ENCODE measurements around the gene C5.

C5 gene

GRCh38 chr9:120938851-120939250 is 111.2 kb downstream of the C5 start:
- DNase-seq: no peak

DNA sequence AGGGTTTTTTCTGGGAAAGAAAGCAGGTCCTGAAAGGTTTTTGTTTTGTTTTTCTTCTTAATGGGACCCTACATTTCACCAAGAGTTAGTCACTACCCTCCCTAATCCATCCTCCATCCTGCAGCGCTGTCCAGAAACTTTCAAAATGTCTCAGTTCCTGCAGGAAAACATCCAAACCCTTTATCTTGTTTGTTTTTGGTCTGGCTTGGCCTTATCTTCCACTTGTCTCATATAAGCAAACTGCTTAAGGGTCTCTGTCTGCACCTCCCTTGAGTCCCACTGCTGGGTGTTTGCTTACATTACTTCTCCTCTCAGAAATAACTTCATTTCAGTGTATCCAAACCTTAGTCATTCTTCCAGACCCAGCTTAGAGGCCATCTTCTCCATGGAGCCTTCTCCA is 112.5 kb downstream of the C5 start:
- no peak for DNase-seq

GRCh38 chr9:120937127-120937526 is 112.9 kb downstream of the C5 start:
- DNase-seq: no peak

DNA sequence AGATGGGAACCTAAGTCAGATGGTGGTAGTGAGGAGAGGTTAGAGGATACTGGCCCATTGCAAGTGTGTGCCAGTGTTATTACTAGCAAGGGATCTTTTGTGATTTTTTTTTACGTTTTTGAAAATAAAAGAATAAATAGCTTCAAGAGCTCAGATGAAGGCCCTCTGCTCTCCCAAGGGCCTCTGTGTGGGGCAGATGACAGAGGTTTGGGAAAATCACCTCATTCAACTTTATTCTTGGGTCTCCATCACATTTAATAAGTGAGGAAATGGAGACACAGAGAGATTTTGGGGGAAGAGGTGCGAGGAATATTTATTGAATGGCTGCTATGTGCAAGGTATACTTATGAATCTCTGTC is 113.3 kb downstream of the C5 start:
- DNase-seq: no peak

- DNase-seq: peak; percentile 92
Observed at GRCh38 chr9:120936011-120936763, 113.9 kb downstream of the C5 start.

DNA sequence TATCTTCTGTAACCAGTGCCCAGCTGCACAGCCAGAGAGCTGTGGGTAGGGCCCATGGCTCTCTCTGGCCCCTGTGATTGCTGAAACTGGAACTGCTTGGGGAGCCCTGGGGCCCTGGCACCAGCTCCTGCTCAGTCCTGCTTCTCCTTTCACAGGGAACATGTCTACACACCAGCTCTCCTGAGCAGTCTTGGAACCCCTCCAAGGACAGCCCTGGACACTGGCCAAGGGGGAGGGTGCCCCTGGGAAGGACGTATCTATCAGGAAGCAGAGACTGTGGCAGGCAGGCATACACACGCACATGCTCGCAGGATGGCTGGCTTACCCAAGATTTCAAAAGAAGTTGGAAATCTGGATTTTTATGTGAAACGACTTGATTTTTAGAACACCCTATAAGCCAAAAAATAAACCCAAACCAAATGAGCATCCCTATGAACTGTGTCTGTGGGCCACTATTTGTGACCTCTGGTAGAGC is 114.7 kb downstream of the C5 start:
- DNase-seq: no peak

- DNase-seq: no peak
Observed at GRCh38 chr9:120934281-120934680, 115.8 kb downstream of the C5 start.

DNA sequence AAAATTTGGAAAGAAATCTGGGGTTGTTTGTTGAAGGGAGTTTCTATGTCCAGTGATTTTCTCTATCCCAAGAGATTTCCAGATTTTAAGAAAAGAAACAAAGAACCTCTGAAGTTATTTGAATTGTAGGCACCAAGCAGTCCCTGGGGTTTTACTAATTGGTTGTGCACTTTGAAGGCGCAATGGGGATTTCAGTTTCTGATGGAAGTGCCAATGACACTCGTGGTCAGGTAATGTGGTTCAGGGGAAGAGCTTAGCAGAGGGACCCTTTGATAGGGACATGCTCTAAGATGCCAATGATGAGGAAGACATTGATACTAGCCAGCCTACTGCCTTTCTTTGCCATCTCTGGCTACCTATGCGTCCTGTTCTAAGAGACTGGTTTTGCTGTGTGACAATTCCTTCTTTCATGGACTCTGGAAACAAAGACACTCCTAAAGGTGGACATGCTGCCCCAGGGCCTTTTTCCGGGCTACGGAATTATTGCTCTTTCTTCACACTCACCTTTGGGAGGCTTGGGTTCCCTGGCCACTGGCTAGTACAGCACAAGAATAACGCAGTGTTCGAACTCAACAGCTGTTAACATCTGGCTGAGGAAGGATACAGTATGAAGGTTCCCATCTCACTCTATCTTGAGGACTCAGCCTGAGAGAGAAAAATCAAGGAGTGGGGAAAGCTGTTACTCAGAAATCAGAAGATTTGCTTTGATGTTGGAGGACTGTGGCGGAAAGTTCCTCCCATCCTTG is 116.6 kb downstream of the C5 start:
- no peak for DNase-seq

GRCh38 chr9:120932086-120932823 is 117.8 kb downstream of the C5 start:
- DNase-seq: no peak

DNA sequence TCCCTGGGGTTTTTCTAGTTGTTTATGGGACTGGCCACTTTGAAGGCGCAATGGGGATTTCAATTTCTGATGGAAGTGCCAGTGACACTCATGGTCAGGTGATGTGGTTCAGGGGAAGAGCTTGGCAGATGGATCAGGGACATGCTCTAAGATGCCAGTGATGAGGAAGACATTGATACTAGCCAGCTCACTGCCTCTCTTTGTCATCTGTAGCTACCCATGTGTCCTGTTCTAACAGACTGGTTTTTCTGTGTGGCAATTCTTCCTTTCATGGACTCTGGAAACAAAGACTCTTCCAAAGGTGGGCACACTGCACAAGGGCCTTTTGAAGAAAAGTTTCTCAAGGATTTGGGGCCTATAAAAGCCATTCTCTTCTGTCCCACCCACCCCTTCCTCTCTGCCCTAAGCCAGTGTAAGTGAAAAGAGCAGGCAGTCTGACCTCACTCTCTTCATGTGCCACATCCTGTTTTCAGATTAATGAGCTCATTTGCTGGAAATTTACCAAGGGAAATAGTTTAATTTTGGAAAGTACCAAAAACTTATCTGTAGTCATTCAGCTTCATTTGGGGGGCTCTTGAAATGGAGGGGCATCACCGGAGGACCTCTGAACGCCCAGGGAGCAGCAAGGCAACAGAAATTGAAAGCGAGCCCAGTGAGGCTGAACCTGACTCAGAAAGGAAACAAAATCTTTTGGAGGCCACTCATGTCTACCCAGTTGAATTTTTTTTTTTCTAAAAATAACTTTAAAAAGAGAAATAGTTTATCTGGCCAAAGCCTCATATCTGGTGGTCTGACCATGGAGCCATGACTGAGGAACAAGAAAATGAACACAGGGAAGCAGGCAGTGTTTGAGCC is 118.6 kb downstream of the C5 start:
- DNase-seq: peak; percentile 70

- no peak for DNase-seq
Observed at GRCh38 chr9:120929229-120929791, 120.8 kb downstream of the C5 start.

DNA sequence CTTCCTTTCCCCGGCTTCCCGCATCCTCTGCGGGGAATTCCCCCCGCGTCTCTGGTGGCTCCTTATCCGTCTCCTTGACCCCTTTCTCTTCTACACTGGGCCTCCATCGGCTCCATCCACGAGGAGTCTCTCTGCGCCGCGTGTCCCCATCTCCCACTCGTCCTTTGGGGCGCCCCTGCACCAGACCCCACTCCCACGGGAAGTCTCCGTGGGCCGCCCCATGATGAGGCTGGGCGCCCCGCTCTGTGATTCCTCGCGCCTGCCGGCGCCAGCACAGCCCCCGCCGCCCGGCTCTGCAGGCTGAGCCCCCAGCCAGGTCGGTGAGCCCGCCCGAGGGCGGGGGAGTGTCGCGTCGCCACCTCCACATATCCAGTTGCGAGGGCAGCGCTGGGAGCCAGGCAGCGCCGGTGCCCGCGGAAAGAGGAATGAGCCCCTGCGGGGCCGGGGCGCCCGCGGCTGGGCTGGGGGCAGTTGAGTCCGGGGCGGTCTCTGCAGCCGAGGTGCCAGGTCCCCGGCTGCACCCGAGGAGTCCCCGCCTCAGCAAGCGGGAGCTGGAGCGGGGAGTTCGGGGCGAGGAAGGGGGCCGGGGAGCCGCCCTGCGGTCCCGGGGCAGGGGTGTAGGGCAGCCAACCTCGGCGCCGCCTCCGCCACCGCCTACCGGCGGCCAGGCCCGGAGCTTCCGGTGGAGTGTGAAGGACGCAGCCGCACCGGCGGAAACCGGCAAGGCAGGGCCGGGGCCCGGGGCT is 121.4 kb downstream of the C5 start:
- peak; percentile 77 for DNase-seq

- DNase-seq: no peak
Observed at GRCh38 chr9:120928015-120928482, 122.0 kb downstream of the C5 start.

GRCh38 chr9:120927269-120928014 is 122.6 kb downstream of the C5 start:
- DNase-seq: no peak

- no peak for DNase-seq
Observed at GRCh38 chr9:120926397-120926928, 123.6 kb downstream of the C5 start, which contains the start of gene TRAF1. Gene TRAF1 (minus strand): TSS chr9:120926796. CDS start chr9:120926075, 721 bp downstream.

GRCh38 chr9:120925535-120926396 is 124.3 kb downstream of the C5 start:
- peak; percentile 86 for DNase-seq

GRCh38 chr9:120924698-120925534 is 125.2 kb downstream of the C5 start:
- DNase-seq: no peak

DNA sequence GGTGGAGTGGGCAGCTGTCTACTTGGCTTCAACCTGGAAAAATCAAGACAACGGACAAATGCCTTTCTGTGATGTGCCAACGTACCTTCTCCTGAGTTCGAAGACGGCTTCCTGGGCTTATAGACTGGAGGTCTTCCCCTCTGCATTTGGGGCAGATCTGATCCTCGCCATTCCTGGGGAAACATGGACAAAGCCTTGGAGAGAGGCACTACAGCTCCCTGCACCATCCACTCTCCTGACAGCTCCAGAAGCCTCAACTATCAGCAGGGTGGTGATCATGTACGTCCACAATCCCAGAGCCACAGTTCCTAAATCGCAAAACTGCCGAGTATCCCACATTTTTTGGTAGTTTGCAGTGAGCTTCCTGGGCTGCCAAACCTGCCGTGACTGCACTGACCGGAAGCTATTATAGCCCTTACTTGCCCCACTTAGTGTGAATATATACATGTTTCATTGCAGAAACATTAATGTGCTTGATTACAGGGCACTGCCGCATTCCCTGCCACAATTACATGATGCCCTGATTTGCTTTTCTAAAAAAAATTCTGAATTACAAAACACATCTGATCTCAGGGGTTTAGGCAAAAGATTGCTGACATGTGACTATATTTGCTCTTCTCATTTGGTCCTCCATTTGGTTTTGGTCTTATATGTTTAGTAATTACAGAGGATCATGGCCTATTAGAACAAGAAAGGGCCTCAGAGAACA is 126.3 kb downstream of the C5 start:
- no peak for DNase-seq

All from activated CD8-positive, alpha-beta memory T cell treated with anti-CD3 and anti-CD28 coated beads, Interleukin-2, amount 50 U/mL, for 4 hours (primary cell).